SU-DHL-6 (cell line): Measurements from ENCODE around the gene WDFY1.

ENCODE experiments used
- H2AFZ ChIP-seq: fragments of 200-600 bp; sonication (generic); 2 replicates; pipeline ENCODE4 v1.6.1; 2014; ENCODE audit warnings: low read depth, mild to moderate bottlenecking, moderate library complexity, mixed read lengths, antibody characterized with exemption, low read length; ENCODE audit not compliant: severe bottlenecking
- H3F3A ChIP-seq: fragments of 200-600 bp; shearing (Covaris generic); 2 replicates; pipeline ENCODE4 v1.6.0; 2016; ENCODE audit warnings: antibody characterized with exemption, mild to moderate bottlenecking; ENCODE audit not compliant: insufficient read depth
- H3K27ac ChIP-seq: fragments of 200-600 bp; sonication (generic); 2 replicates; pipeline ENCODE4 v1.5.1; 2016; ENCODE audit warnings: low read depth, mild to moderate bottlenecking, low read length, moderate library complexity, mixed read lengths
- H3K27me3 ChIP-seq: fragments of 200-600 bp; sonication (generic), shearing (Covaris generic); 2 replicates; pipeline ENCODE4 v1.6.0; 2014; ENCODE audit warnings: mild to moderate bottlenecking, low read length
- H3K36me3 ChIP-seq: fragments of 200-600 bp; sonication (generic); 2 replicates; pipeline ENCODE4 v1.6.1; 2014; ENCODE audit warnings: mild to moderate bottlenecking, low read length, mixed read lengths
- H3K4me2 ChIP-seq: fragments of 300-600, 200-600 bp; shearing (Covaris generic), sonication (generic); 2 replicates; pipeline ENCODE4 v1.6.0; 2014; ENCODE audit warnings: low read length, low read depth, mild to moderate bottlenecking; ENCODE audit not compliant: poor library complexity, severe bottlenecking
- H3K4me3 ChIP-seq: fragments of 200-600 bp; sonication (generic); 2 replicates; pipeline ENCODE4 v1.5.1; 2014; ENCODE audit warnings: antibody characterized with exemption, low read length, mild to moderate bottlenecking, mixed read lengths; ENCODE audit not compliant: insufficient read depth, poor library complexity, severe bottlenecking
- H3K79me2 ChIP-seq: fragments of 200-600 bp; sonication (generic); 2 replicates; pipeline ENCODE4 v1.6.1; 2014; ENCODE audit warnings: mild to moderate bottlenecking, low read length, moderate library complexity; ENCODE audit not compliant: insufficient read depth
- H3K9ac ChIP-seq: fragments of 200-600 bp; sonication (generic); 2 replicates; pipeline ENCODE4 v1.7.0; 2014; ENCODE audit warnings: mild to moderate bottlenecking, low read length
- H3K9me2 ChIP-seq: fragments of 200-600 bp; sonication (generic); replicated peaks from 2 replicates; pipeline ENCODE4 v1.6.1; 2014; ENCODE audit warnings: low read length; ENCODE audit not compliant: insufficient read depth
- H3K9me3 ChIP-seq: fragments of 200-600 bp; sonication (generic); 2 replicates; pipeline ENCODE4 v1.6.1; 2014; ENCODE audit warnings: low read length, mixed read lengths; ENCODE audit not compliant: insufficient read depth
- H4K20me1 ChIP-seq: fragments of 200-600 bp; sonication (generic); 2 replicates; pipeline ENCODE4 v1.6.1; 2014; ENCODE audit warnings: low read depth, mild to moderate bottlenecking, antibody characterized with exemption, low read length, moderate library complexity, mixed read lengths
- EZH2phosphoT487 ChIP-seq: fragments of 200-600 bp; sonication (generic), shearing (Covaris generic); conservative IDR thresholded peaks from 2 replicates; pipeline ENCODE4 v1.6.1; 2018; ENCODE audit warnings: mild to moderate bottlenecking, antibody characterized with exemption, low read length, moderate library complexity, mixed read lengths
- TF ChIP-seq, protein P1 (sequence below): fragments of 200-600 bp; sonication (generic); IDR thresholded peaks from one replicate; pipeline ENCODE4 v1.5.1; 2017; ENCODE audit warnings: antibody characterized with exemption, mild to moderate bottlenecking, low read length, moderate library complexity; ENCODE audit not compliant: insufficient read depth, poor library complexity, severe bottlenecking

Gene WDFY1

GRCh38 chr2:223973606-223974005, 28.5 kb upstream of the WDFY1 start:
- Histone ChIP-seq H2AFZ (no peak overlapping the region), H3K79me2 (no peaks in the 10 kb centered on the region), H3K4me2 (no peak overlapping the region), H3K4me3 (no peak overlapping the region), H3K36me3 (no peaks in the 10 kb centered on the region; the same call in 1 of the 2 replicates), H4K20me1 (no peaks in the 10 kb centered on the region), H3F3A (0 out of 2 replicates have a peak, but pooled peaks cover 6% of the 10 kb centered on the region), H3K27ac (no peak overlapping the region), H3K9me2 (no peaks in the 10 kb centered on the region), H3K9me3 (no peaks in the 10 kb centered on the region), H3K9ac (no peak overlapping the region), H3K27me3 (no peaks in the 10 kb centered on the region)
- TF ChIP-seq EZH2phosphoT487: no peak
- TF ChIP-seq, protein P1, sequence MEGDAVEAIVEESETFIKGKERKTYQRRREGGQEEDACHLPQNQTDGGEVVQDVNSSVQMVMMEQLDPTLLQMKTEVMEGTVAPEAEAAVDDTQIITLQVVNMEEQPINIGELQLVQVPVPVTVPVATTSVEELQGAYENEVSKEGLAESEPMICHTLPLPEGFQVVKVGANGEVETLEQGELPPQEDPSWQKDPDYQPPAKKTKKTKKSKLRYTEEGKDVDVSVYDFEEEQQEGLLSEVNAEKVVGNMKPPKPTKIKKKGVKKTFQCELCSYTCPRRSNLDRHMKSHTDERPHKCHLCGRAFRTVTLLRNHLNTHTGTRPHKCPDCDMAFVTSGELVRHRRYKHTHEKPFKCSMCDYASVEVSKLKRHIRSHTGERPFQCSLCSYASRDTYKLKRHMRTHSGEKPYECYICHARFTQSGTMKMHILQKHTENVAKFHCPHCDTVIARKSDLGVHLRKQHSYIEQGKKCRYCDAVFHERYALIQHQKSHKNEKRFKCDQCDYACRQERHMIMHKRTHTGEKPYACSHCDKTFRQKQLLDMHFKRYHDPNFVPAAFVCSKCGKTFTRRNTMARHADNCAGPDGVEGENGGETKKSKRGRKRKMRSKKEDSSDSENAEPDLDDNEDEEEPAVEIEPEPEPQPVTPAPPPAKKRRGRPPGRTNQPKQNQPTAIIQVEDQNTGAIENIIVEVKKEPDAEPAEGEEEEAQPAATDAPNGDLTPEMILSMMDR: no peak

- H4K20me1 ChIP-seq: no peaks in the 10 kb centered on the region
- H3K9me3 ChIP-seq: no peaks in the 10 kb centered on the region
- no peaks in the 10 kb centered on the region for H3K9me2 ChIP-seq
- no peak for TF ChIP-seq EZH2phosphoT487
- TF ChIP-seq, protein P1: no peak
- H3K36me3 ChIP-seq: peaks cover 2% of the 10 kb centered on the region; the same call in 1 of the 2 replicates
- H3F3A ChIP-seq: 0 out of 2 replicates have a peak, but pooled peaks cover 6% of the 10 kb centered on the region
- no peak overlapping the region for H2AFZ ChIP-seq
- H3K79me2 ChIP-seq: no peaks in the 10 kb centered on the region
- H3K4me3 ChIP-seq: no peak overlapping the region
- no peak overlapping the region for H3K27ac ChIP-seq
- H3K27me3 ChIP-seq: no peaks in the 10 kb centered on the region
- H3K4me2 ChIP-seq: no peak overlapping the region
- H3K9ac ChIP-seq: no peak overlapping the region
Measured at GRCh38 chr2:223972656-223973102, 27.5 kb upstream of the WDFY1 start.

DNA sequence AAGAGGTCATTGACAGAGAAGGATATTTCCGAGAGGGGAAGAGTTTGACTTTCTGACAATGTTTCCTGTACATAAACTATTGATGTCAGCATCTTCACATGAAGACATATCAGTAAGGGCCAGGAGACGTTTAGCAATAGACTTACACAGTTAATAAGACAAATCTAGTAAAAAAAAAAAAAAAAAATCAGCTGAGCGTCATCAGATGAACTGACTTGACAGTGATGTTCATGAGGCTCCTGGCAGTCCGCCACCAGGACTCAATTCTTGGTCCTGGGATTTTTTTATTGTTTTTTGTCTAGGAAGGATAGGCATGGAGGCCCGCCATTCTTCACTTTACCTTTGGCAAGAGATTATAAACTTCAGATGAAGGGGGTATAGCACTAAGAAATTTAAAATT, 26.6 kb upstream of the WDFY1 start:
- no peaks in the 10 kb centered on the region for H4K20me1 ChIP-seq
- H3K4me2 ChIP-seq: no peak overlapping the region
- no peak overlapping the region for H3K27ac ChIP-seq
- peaks cover 10% of the 10 kb centered on the region; the same call in 1 of the 2 replicates for H3F3A ChIP-seq
- no peak for TF ChIP-seq EZH2phosphoT487
- TF ChIP-seq, protein P1: no peak
- no peak overlapping the region for H2AFZ ChIP-seq
- no peak overlapping the region for H3K9ac ChIP-seq
- no peaks in the 10 kb centered on the region for H3K9me3 ChIP-seq
- H3K9me2 ChIP-seq: no peaks in the 10 kb centered on the region
- H3K27me3 ChIP-seq: no peaks in the 10 kb centered on the region
- no peaks in the 10 kb centered on the region for H3K79me2 ChIP-seq
- no peak overlapping the region for H3K4me3 ChIP-seq
- H3K36me3 ChIP-seq: peaks cover 8% of the 10 kb centered on the region; the same call in 1 of the 2 replicates
